Pancreas (tissue), 10 donors: ENCODE measurements around the gene FRYL. TPM values are rescaled to one million over a fixed set of nuclear protein-coding genes. Genes with fewer than 3 reads are reported as not detected.

Experiments used
- ATAC-seq, 4 donors: fragments of 200-7000 bp; cut with Tn5 transposase; one replicate each; pipeline versions ENCODE4 v1.8.0 to v1.9.1; 2020; ENCODE audit warnings: mild to moderate bottlenecking in 4 of 4, moderate library complexity in 4 of 4
- DNase-seq, 6 donors: peaks; one replicate each; pipeline ENCODE4 v3.0.0-alpha.2; 2020
- FAIRE-seq: peaks from 2 replicates; lab custom pipeline; 2012; peaks lifted over from hg19 to GRCh38; lab: Jason Lieb, UNC
- H3K27ac ChIP-seq, 4 donors: fragments of 200-600 bp; sonication (generic); 1 replicate in 3 of 4; 2 replicates in 1 of 4; pipeline versions ENCODE4 v1.5.0 to v1.8.0; 2020
- H3K27me3 ChIP-seq, 4 donors: fragments of 200-600 bp; one replicate each; pipeline ENCODE4 v1.8.0; 2021
- H3K36me3 ChIP-seq, 3 donors: fragments of 200-600 bp; sonication (generic) in 1 of 3; one replicate each; pipeline versions ENCODE4 v1.5.0 to v1.8.0; 2020 to 2021
- H3K4me1 ChIP-seq, 3 donors: fragments of 200-600 bp; one replicate each; pipeline ENCODE4 v1.8.0; 2021
- H3K4me3 ChIP-seq, 4 donors: fragments of 200-600 bp; sonication (generic) in 2 of 4; one replicate each; pipeline versions ENCODE4 v1.5.0 to v1.8.0; 2020 to 2021
- H3K9me3 ChIP-seq, 4 donors: fragments of 200-600 bp; one replicate each; pipeline ENCODE4 v1.8.0; 2021
- WGBS, 2 donors: extraction: QIAGEN DNeasy Blood & Tissue Kit; methylation state at CpG; one replicate each; pipeline ENCODE4 v1.1.7; 2013; 5-methylcytosine and 5-hydroxymethylcytosine counted together
- intact Hi-C, 3 donors: fragments of 100-400 bp; cut with DNase I; formaldehyde crosslinking; loops; one replicate each; pipeline versions ENCODE4 v1.11.1 to v1.14.2; 2022
- polyA plus RNA-seq, 2 donors: library from polyadenylated mRNA; stranded (reverse); fragments of 200-250 nt; gene quantifications; one replicate each; pipeline ENCODE4 v1.2.3, GENCODE V29; 2013
- total RNA-seq, 6 donors: library from RNA; stranded (reverse); fragmentation: NEBNext Ultra II Directional in 4 of 6; extraction: Animal tissue kit (Norgen Biotek cat#: 25700) in 4 of 6; gene quantifications; one replicate each; pipeline versions ENCODE4 v1.2.1 to v1.2.4, GENCODE V29; 2021 to 2023
- TF ChIP-seq, protein P1 (sequence below), 4 donors: fragments of 200-600 bp; sonication (generic) in 3 of 4; IDR thresholded peaks; one replicate each; pipeline versions ENCODE4 v1.5.0 to v1.8.0; 2021; ENCODE audit warnings: antibody characterized with exemption in 4 of 4
- donor health status: healthy with polysubstance abuse.
- donor health status: DM: no; HTN: no; CAD: no; lungs with moderate emphysema.
- donor health status: DM: no; HTN: no; CAD: no.
- donor health status: control.
- donor health status: control.
- donor health status: Bipolar disorder and iron deficiency.
- donor health status: DM: yes; HTN: yes; CAD: no.
- donor health status: DM: no; HTN: no; CAD: no.
- donor health status: DM: no; HTN: no; CAD: no.
- donor health status: DM: yes; HTN: yes; CAD: no.

Gene FRYL
- total and polyA plus RNA-seq, 8 donors, result 9.1 to 38.7 (median 20.7) TPM

DNA sequence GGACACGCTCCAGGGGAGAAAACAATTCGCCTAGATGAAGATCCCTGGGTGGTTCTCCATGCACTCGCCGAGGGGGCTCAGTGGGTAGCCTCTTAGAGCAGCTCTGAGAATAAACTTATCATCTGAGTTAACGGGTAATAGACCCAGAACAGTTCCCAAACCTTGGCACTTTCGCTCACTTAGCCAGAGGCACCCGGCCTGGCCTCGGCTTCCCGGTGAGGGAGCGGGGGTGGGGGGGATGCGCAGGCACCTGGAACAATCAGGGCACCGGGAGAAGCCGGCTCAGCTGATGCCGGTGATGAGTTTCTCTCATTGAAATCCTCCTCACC is 290.4 kb downstream of the FRYL start:
- ATAC-seq (peak in 1 of 4 donors; percentile 21), DNase-seq (peak in 1 of 6 donors; percentile 47), FAIRE-seq (no peak)
- Histone ChIP-seq H3K27ac (no peak overlapping the region), H3K4me1 (no peaks in the 10 kb centered on the region), H3K36me3 (no peaks in the 10 kb centered on the region), H3K9me3 (no peaks in the 10 kb centered on the region), H3K4me3 (peak overlapping the region in 2 of 4 donors; percentile 23 to 40), H3K27me3 (peaks cover 0 to 28% (median 3%) of the 10 kb centered on the region in 4 donors)
- intact Hi-C loops, result no loop called here
- TF ChIP-seq, protein P1, sequence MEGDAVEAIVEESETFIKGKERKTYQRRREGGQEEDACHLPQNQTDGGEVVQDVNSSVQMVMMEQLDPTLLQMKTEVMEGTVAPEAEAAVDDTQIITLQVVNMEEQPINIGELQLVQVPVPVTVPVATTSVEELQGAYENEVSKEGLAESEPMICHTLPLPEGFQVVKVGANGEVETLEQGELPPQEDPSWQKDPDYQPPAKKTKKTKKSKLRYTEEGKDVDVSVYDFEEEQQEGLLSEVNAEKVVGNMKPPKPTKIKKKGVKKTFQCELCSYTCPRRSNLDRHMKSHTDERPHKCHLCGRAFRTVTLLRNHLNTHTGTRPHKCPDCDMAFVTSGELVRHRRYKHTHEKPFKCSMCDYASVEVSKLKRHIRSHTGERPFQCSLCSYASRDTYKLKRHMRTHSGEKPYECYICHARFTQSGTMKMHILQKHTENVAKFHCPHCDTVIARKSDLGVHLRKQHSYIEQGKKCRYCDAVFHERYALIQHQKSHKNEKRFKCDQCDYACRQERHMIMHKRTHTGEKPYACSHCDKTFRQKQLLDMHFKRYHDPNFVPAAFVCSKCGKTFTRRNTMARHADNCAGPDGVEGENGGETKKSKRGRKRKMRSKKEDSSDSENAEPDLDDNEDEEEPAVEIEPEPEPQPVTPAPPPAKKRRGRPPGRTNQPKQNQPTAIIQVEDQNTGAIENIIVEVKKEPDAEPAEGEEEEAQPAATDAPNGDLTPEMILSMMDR (IDR thresholded peaks at IDR 0.05), result no peak
- WGBS, 2 donors, result 12 to 18% methylated on average over 14 of the region's 14 CpGs

DNA sequence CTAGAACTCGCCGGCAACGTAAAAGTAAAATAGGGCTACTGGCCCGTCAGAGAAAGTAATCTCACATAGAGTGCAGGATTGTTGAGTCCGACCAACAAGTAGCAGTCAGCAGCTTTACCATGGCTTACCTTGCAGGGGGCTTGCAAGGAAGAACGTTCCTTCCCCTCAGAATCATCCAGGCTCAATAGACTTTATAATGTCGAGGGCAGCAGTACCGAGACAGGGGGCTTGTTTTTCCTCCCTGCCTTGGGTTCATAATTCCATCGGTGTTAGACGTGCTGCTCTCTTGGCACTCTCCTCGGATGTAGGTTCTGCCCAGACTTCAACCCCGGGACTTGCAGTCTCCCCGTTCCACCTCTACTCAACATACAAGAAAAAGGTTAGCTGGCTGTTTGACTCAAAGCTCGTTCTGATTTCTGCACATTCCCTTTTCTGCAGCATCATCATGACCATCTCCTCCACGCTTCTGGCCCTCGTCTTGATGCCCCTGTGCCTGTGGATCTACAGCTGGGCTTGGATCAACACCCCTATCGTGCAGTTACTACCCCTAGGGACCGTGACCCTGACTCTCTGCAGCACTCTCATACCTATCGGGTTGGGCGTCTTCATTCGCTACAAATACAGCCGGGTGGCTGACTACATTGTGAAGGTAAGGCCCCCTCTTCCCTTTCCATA is 295.4 kb downstream of the FRYL start:
- Histone ChIP-seq H3K27ac (no peak overlapping the region), H3K4me1 (no peaks in the 10 kb centered on the region), H3K27me3 (peaks cover 0 to 34% (median 9%) of the 10 kb centered on the region in 4 donors), H3K9me3 (no peaks in the 10 kb centered on the region), H3K4me3 (no peak overlapping the region), H3K36me3 (no peaks in the 10 kb centered on the region)
- TF ChIP-seq, protein P1 (IDR thresholded peaks at IDR 0.05), result no peak
- intact Hi-C loops, result no loop called here
- DNase-seq (no peak), FAIRE-seq (no peak), ATAC-seq (no peak)
- WGBS, 2 donors, result 45 to 50% methylated on average over 22 of the region's 22 CpGs

DNA sequence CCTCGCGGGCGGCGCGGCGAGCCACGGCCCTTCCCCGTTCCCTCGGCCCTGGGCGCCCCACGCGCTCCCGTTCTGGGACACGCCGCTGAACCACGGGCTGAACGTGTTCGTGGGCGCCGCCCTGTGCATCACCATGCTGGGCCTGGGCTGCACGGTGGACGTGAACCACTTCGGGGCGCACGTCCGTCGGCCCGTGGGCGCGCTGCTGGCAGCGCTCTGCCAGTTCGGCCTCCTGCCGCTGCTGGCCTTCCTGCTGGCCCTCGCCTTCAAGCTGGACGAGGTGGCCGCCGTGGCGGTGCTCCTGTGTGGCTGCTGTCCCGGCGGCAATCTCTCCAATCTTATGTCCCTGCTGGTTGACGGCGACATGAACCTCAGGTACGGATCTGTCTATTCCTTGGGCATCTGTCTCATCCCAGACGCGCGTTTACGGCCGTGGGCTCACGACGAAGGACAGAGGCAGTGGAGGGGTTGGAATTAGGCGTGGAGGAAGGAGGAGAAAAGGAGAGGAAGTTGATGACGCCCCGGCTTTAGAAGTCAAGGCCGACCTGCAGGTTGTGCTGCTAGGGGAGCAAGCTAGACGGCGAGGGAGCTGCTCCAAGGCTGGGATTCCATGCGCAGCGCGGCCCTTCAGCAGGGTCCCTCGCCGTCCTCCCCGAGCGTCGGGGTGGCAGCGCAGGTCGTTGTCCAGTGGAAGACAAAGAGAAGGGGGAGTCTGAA is 296.1 kb downstream of the FRYL start:
- Histone ChIP-seq H3K27me3 (peaks cover 0 to 29% (median 9%) of the 10 kb centered on the region in 4 donors), H3K4me1 (no peaks in the 10 kb centered on the region), H3K27ac (no peak overlapping the region), H3K4me3 (peak overlapping the region in 2 of 4 donors; percentile 22 to 41), H3K36me3 (no peaks in the 10 kb centered on the region), H3K9me3 (no peaks in the 10 kb centered on the region)
- TF ChIP-seq, protein P1 (IDR thresholded peaks at IDR 0.05), result no peak
- ATAC-seq (peak in 3 of 4 donors; percentile 17 to 26 (median 20)), FAIRE-seq (no peak), DNase-seq (peak in 3 of 6 donors; percentile 29 to 63 (median 56))
- intact Hi-C loops, result no loop called here
- 12 to 13% methylated on average over 53 to 66 of the region's 66 CpGs for WGBS, 2 donors

DNA sequence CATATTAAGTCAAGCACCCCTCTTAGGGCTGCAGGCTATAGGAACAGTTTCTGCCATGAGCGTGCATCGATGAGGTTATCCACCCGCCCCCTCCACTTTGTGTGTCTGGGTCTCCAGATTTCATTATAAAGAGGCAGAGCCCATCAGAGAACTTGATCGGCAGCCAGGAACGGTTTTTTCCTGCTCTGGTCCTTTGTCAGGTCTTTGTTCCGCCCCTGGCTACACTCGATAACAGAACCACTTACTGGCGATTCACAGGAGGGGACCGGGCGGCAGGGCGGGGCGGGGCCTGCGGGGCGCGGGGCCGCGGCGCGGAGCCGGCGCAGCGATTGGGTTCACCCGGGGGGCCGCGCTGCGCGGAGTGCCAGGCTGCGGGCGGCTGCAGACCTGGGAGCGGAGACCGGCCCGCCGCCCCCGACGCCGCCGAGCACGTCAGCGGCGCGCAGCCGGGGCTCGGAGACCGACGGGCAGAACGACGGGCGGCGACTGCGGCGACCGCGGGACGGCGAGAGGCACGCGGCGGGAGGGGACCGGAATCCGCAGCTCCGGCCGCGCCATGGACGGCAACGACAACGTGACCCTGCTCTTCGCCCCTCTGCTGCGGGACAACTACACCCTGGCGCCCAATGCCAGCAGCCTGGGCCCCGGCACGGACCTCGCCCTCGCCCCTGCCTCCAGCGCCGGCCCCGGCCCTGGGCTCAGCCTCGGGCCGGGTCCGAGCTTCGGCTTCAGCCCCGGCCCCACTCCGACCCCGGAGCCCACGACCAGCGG is 296.9 kb downstream of the FRYL start, which contains the start of gene SLC10A4:
SLC10A4 (plus strand) TSS at position 338 of the 771 bp plus-strand sequence; CDS start at position 557, 219 bp downstream.
- 4 to 6% methylated on average over 61 to 85 of the region's 85 CpGs for WGBS, 2 donors
- no peaks in the 10 kb centered on the region for H3K9me3 ChIP-seq

More for the DNA sequence above, 296.9 kb downstream of the FRYL start, which contains the start of gene SLC10A4:
- Histone ChIP-seq H3K36me3 (no peaks in the 10 kb centered on the region), H3K27ac (no peak within 1 kb of the TSS), H3K27me3 (peaks cover 0 to 22% (median 9%) of the 10 kb centered on the region in 4 donors), H3K4me3 (peak within 1 kb of the TSS in 2 of 4 donors; percentile 22 to 41), H3K4me1 (no peaks in the 10 kb centered on the region)
- TF ChIP-seq, protein P1 (IDR thresholded peaks at IDR 0.05), result no peak
- intact Hi-C loops, result no loop called here
- ATAC-seq (peak in 3 of 4 donors; percentile 20 to 47 (median 36)), DNase-seq (peak in 1 of 6 donors; percentile 61), FAIRE-seq (no peak)
